NK-92 (cell line): ENCODE data around the gene FKBP1C.

Experiments
- DNase-seq: peaks from one replicate; lab custom pipeline; 2025; ENCODE audit not compliant: unreplicated experiment; lab: John Stamatoyannopoulos, UW

The FKBP1C gene

GRCh38 chr6:63261820-63262219, 50.6 kb downstream of the FKBP1C start:
- no peak for DNase-seq
